MCF 10A (cell line): ENCODE results near the gene P2RX2. TPM values are rescaled to one million over a fixed set of nuclear protein-coding genes. Genes with fewer than 3 reads are reported as not detected.

ENCODE experiments used
- BruUV-seq: library from RNA; stranded (reverse); fragments of 400-500 nt; replicated peaks from 2 replicates; lab custom pipeline; 2021; lab: Mats Ljungman, UMichigan
- CTCF ChIA-PET: fragments of 300-600 bp; sonication (Branson Sonifier 250); formaldehyde crosslinking; extraction: SDS; loops from one replicate; lab custom pipeline; 2021; ENCODE audit warnings: antibody characterized with exemption, inconsistent platforms; lab: Yijun Ruan, JAX
- POLR2A ChIA-PET: fragments of 300-600, 350-650 bp; sonication (Branson Sonifier 250); formaldehyde crosslinking; extraction: SDS; loops from one replicate; lab custom pipeline; 2020; ENCODE audit warnings: antibody characterized with exemption, inconsistent platforms; lab: Yijun Ruan, JAX
- DNase-seq: peaks from one replicate; pipeline ENCODE4 v3.0.0-alpha.2; 2018; ENCODE audit not compliant: unreplicated experiment
- H3K27ac Mint-ChIP-seq: one replicate; pipeline ENCODE4 v1.8.0; 2022; ENCODE audit warnings: mild to moderate bottlenecking, low read depth, mixed read lengths; ENCODE audit not compliant: unreplicated experiment
- H3K27me3 Mint-ChIP-seq: one replicate; pipeline ENCODE4 v1.8.0; 2022; ENCODE audit warnings: mixed read lengths; ENCODE audit not compliant: insufficient read depth, unreplicated experiment
- H3K36me3 Mint-ChIP-seq: one replicate; pipeline ENCODE4 v1.8.0; 2022; ENCODE audit warnings: mild to moderate bottlenecking, moderate library complexity, mixed read lengths; ENCODE audit not compliant: insufficient read depth, unreplicated experiment
- H3K4me1 Mint-ChIP-seq: one replicate; pipeline ENCODE4 v1.8.0; 2022; ENCODE audit warnings: mixed read lengths; ENCODE audit not compliant: insufficient read depth, unreplicated experiment
- H3K4me3 Mint-ChIP-seq: one replicate; pipeline ENCODE4 v1.8.0; 2022; ENCODE audit warnings: mild to moderate bottlenecking, moderate library complexity, mixed read lengths; ENCODE audit not compliant: unreplicated experiment
- H3K9me3 Mint-ChIP-seq: one replicate; pipeline ENCODE4 v1.8.0; 2022; ENCODE audit warnings: mixed read lengths; ENCODE audit not compliant: unreplicated experiment
- CTCF ChIP-seq: fragments of 200-600 bp; IDR thresholded peaks from one replicate; pipeline ENCODE4 v1.8.0; 2022; ENCODE audit warnings: antibody characterized with exemption, mild to moderate bottlenecking; ENCODE audit not compliant: unreplicated experiment
- intact Hi-C: fragments of 100-400 bp; cut with micrococcal nuclease; formaldehyde crosslinking; loops from 2 replicates; pipeline ENCODE4 v1.14.1; 2022
- total RNA-seq: library from RNA; stranded (reverse); gene quantifications from 2 replicates; pipeline ENCODE4 v1.2.3, GENCODE V29; 2022

Gene P2RX2
- total RNA-seq, 1 experiment from 2014 or later: not detected

- intact Hi-C loops: no loop called here
- no peak for TF ChIP-seq CTCF
- no peaks in the 10 kb centered on the region for H3K9me3 Mint-ChIP-seq
- POLR2A ChIA-PET: no interaction called here
- CTCF ChIA-PET: no interaction called here
- H3K4me3 Mint-ChIP-seq: no peak overlapping the region
- no peaks in the 10 kb centered on the region for H3K4me1 Mint-ChIP-seq
- peaks cover 81% of the 10 kb centered on the region for H3K27me3 Mint-ChIP-seq
- no TSS peak for BruUV-seq
- H3K27ac Mint-ChIP-seq: no peak overlapping the region
- DNase-seq: no peak
- H3K36me3 Mint-ChIP-seq: peaks cover 6% of the 10 kb centered on the region
Measured at GRCh38 chr12:132606466-132606865, 12.1 kb upstream of the P2RX2 start.

- no peak overlapping the region for H3K27ac Mint-ChIP-seq
- H3K4me1 Mint-ChIP-seq: no peaks in the 10 kb centered on the region
- intact Hi-C loops: no loop called here
- BruUV-seq: no TSS peak
- no peaks in the 10 kb centered on the region for H3K9me3 Mint-ChIP-seq
- CTCF ChIA-PET: interaction anchor here (4.1 kb wide), 1 partner anchor 192 kb away, joined by 27 read pairs; no protein-coding TSS in a partner anchor
- no peak overlapping the region for H3K4me3 Mint-ChIP-seq
- POLR2A ChIA-PET: no interaction called here
- peaks cover 6% of the 10 kb centered on the region for H3K36me3 Mint-ChIP-seq
- no peak for DNase-seq
- TF ChIP-seq CTCF: no peak
- peaks cover 81% of the 10 kb centered on the region for H3K27me3 Mint-ChIP-seq
Measured at GRCh38 chr12:132606927-132607326, 11.6 kb upstream of the P2RX2 start.

GRCh38 chr12:132608231-132609171, 10.1 kb upstream of the P2RX2 start:
- DNase-seq: no peak
- BruUV-seq: no TSS peak
- Mint-ChIP-seq H3K36me3 (peaks cover 6% of the 10 kb centered on the region), H3K4me3 (no peak overlapping the region), H3K4me1 (no peaks in the 10 kb centered on the region), H3K9me3 (no peaks in the 10 kb centered on the region), H3K27ac (no peak overlapping the region), H3K27me3 (peaks cover 65% of the 10 kb centered on the region)
- intact Hi-C loops: no loop called here
- no peak for TF ChIP-seq CTCF
- ChIA-PET POLR2A (interaction anchor here (0.5 to 1.0 kb wide), 3 partner anchors 34 to 206 kb away, joined by 4 read pairs; no protein-coding TSS in a partner anchor), CTCF (interaction anchor here (4.1 kb wide), 1 partner anchor 194 kb away, joined by 27 read pairs; no protein-coding TSS in a partner anchor)

- no peak for DNase-seq
- ChIA-PET CTCF (interaction anchor here (0.9 to 4.1 kb wide), 3 partner anchors 11 to 195 kb away, joined by 3 to 27 read pairs (median 5); no protein-coding TSS in a partner anchor), POLR2A (interaction anchor here (0.7 kb wide), 1 partner anchor 30 kb away, joined by 3 read pairs; no protein-coding TSS in a partner anchor)
- Mint-ChIP-seq H3K36me3 (peaks cover 6% of the 10 kb centered on the region), H3K27ac (no peak within 1 kb of the TSS), H3K4me3 (no peak within 1 kb of the TSS), H3K9me3 (no peaks in the 10 kb centered on the region), H3K4me1 (no peaks in the 10 kb centered on the region), H3K27me3 (peaks cover 59% of the 10 kb centered on the region)
- intact Hi-C loops: loop anchor here (10.0 kb wide), 1 partner anchor 455 kb away; no protein-coding TSS in a partner anchor
- TF ChIP-seq CTCF: no peak
- BruUV-seq: no TSS peak
Measured at GRCh38 chr12:132610051-132610759, 8.4 kb upstream of the P2RX2 start, which contains the start of gene LRCOL1. LRCOL1 (minus strand) TSS chr12:132610582; CDS start chr12:132606251, 4,331 bp downstream.
